Lower lobe of right lung (tissue), 2 donors: ENCODE data around the gene SCRN1. TPM values are rescaled to one million over a fixed set of nuclear protein-coding genes. Genes with fewer than 3 reads are reported as not detected.

Source experiments
- ATAC-seq, 2 donors: fragments of 200-7000 bp; cut with Tn5 transposase; one replicate each; pipeline ENCODE4 v1.9.1; 2020 to 2022; ENCODE audit warnings: mild to moderate bottlenecking in 2 of 2, moderate library complexity in 2 of 2
- DNase-seq: peaks from one replicate; pipeline ENCODE4 v3.0.0-alpha.2; 2020
- H3K27ac ChIP-seq: fragments of 200-600 bp; one replicate; pipeline ENCODE4 v1.8.0; 2022
- H3K27me3 ChIP-seq: fragments of 200-600 bp; one replicate; pipeline ENCODE4 v1.8.0; 2022; ENCODE audit warnings: low read depth
- H3K36me3 ChIP-seq: fragments of 200-600 bp; one replicate; pipeline ENCODE4 v1.8.0; 2022; ENCODE audit warnings: mild to moderate bottlenecking
- H3K4me1 ChIP-seq: fragments of 200-600 bp; one replicate; pipeline ENCODE4 v1.8.0; 2022
- H3K4me3 ChIP-seq: fragments of 200-600 bp; one replicate; pipeline ENCODE4 v1.8.0; 2022; ENCODE audit warnings: mild to moderate bottlenecking
- H3K9me3 ChIP-seq: fragments of 200-600 bp; one replicate; pipeline ENCODE4 v1.8.0; 2022
- CTCF ChIP-seq: fragments of 200-600 bp; IDR thresholded peaks from one replicate; pipeline ENCODE4 v1.8.0; 2022; ENCODE audit warnings: antibody characterized with exemption, mild to moderate bottlenecking
- intact Hi-C: fragments of 100-400 bp; cut with DNase I; formaldehyde crosslinking; loops from one replicate; pipeline ENCODE4 v1.11.0; 2022
- total RNA-seq: library from RNA; stranded (reverse); fragmentation: NEBNext Ultra II Directional; extraction: Animal tissue kit (Norgen Biotek cat#: 25700); gene quantifications from one replicate; pipeline ENCODE4 v1.2.1, GENCODE V29; 2021
- donor health status: DM: no; HTN: yes; CAD: no; lungs with severe emphysema.

The SCRN1 gene
- total RNA-seq, 1 donor from 2014 or later, result 28.2 TPM

GRCh38 chr7:29972315-29972669 is 17.3 kb downstream of the SCRN1 start:
- Histone ChIP-seq H3K9me3 (no peaks in the 10 kb centered on the region), H3K36me3 (no peaks in the 10 kb centered on the region), H3K27ac (no peak overlapping the region), H3K27me3 (no peaks in the 10 kb centered on the region), H3K4me1 (peaks cover 12% of the 10 kb centered on the region), H3K4me3 (no peak overlapping the region)
- intact Hi-C loops, result no loop called here
- TF ChIP-seq CTCF, result no peak
- ATAC-seq, result no peak
- no peak for DNase-seq

GRCh38 chr7:29971566-29972314 is 17.9 kb downstream of the SCRN1 start:
- H3K36me3 ChIP-seq, result no peaks in the 10 kb centered on the region
- H3K9me3 ChIP-seq, result no peaks in the 10 kb centered on the region
- H3K27ac ChIP-seq, result no peak overlapping the region
- no peak overlapping the region for H3K4me3 ChIP-seq
- intact Hi-C loops, result no loop called here
- ATAC-seq (no peak), DNase-seq (no peak)
- H3K4me1 ChIP-seq, result peaks cover 9% of the 10 kb centered on the region
- H3K27me3 ChIP-seq, result no peaks in the 10 kb centered on the region
- TF ChIP-seq CTCF, result no peak

DNA sequence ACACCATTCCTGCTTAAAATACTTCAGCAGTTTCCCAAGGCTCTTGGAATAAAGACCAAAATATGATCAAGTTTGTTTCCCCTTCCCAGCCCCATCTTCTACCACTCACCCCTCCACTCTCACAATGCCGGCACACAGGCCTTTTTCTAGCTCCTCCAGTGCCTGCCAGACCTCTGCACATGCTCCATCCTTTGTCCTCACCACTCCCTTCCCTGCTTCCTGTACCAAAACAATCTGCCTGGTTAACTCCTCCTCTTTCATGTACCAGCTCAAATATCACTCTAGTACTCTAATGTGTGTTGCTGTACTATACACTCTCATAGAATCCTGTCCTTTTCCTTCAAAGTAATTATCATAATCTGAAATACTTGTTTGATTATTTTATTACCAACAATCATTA is 19.4 kb downstream of the SCRN1 start:
- Histone ChIP-seq H3K9me3 (no peaks in the 10 kb centered on the region), H3K4me3 (no peak overlapping the region), H3K27ac (no peak overlapping the region), H3K36me3 (no peaks in the 10 kb centered on the region), H3K27me3 (no peaks in the 10 kb centered on the region), H3K4me1 (peaks cover 5% of the 10 kb centered on the region)
- intact Hi-C loops, result no loop called here
- DNase-seq (no peak), ATAC-seq (no peak)
- TF ChIP-seq CTCF, result no peak

DNA sequence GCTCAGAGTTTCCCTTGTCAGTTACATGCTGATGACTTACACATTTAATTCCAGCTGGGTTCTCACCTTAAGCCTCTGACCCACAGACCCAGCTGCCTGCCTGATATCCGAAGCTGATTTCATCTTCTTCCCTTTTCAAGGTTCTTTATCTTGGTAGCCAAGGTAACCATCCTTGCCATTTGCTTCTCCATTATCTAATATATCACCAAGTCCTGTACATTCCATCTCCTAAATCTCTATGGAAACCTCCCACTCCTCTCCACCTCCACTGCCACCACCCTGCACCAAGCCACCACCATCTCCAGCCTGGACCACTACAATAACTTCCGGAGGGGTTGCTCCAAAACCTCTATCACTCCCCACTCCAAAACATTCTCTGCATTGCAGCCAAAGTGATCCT is 19.9 kb downstream of the SCRN1 start:
- no peaks in the 10 kb centered on the region for H3K36me3 ChIP-seq
- H3K4me3 ChIP-seq, result no peak overlapping the region
- no peaks in the 10 kb centered on the region for H3K9me3 ChIP-seq
- H3K27ac ChIP-seq, result no peak overlapping the region
- intact Hi-C loops, result no loop called here
- DNase-seq, result no peak
- H3K4me1 ChIP-seq, result peaks cover 5% of the 10 kb centered on the region
- TF ChIP-seq CTCF, result no peak
- no peaks in the 10 kb centered on the region for H3K27me3 ChIP-seq
- ATAC-seq, result no peak

- TF ChIP-seq CTCF, result no peak
- H3K4me1 ChIP-seq, result peaks cover 5% of the 10 kb centered on the region
- no peak for ATAC-seq
- no peak overlapping the region for H3K27ac ChIP-seq
- intact Hi-C loops, result no loop called here
- no peak for DNase-seq
- no peaks in the 10 kb centered on the region for H3K36me3 ChIP-seq
- H3K27me3 ChIP-seq, result no peaks in the 10 kb centered on the region
- H3K9me3 ChIP-seq, result no peaks in the 10 kb centered on the region
- no peak overlapping the region for H3K4me3 ChIP-seq
These were observed 20.8 kb downstream of the SCRN1 start for GRCh38 chr7:29968683-29969395.
